GM23338 (cell line): ENCODE data around the gene NUB1. TPM values are rescaled to one million over a fixed set of nuclear protein-coding genes. Genes with fewer than 3 reads are reported as not detected.

ENCODE experiments used
- ATAC-seq: fragments of 200-7000 bp; cut with Tn5 transposase; 3 replicates; pipeline ENCODE4 v1.9.1; 2020
- DNase-seq: peaks from one replicate; pipeline ENCODE4 v3.0.0-alpha.2; 2015; ENCODE audit warnings: low spot score
- H2AFZ ChIP-seq: fragments of 200-600 bp; sonication (generic); 2 replicates; pipeline ENCODE4 v1.8.0; 2016; ENCODE audit warnings: antibody characterized with exemption, mild to moderate bottlenecking, moderate library complexity
- H3F3A ChIP-seq: fragments of 200-600 bp; sonication (generic); replicated peaks from 2 replicates; pipeline ENCODE4 v1.8.0; 2017; ENCODE audit warnings: antibody characterized with exemption, mixed run types, low read depth
- H3K27ac ChIP-seq: fragments of 200-600 bp; sonication (generic); 2 replicates; pipeline ENCODE4 v1.6.1; 2016; ENCODE audit warnings: low read depth
- H3K27me3 ChIP-seq: fragments of 200-600 bp; sonication (generic); 2 replicates; pipeline ENCODE4 v1.8.0; 2016; ENCODE audit warnings: mild to moderate bottlenecking, mixed run types, moderate library complexity; ENCODE audit not compliant: insufficient read depth
- H3K36me3 ChIP-seq: fragments of 200-600 bp; sonication (generic); 2 replicates; pipeline ENCODE4 v1.8.0; 2016; ENCODE audit warnings: mild to moderate bottlenecking; ENCODE audit not compliant: insufficient read depth
- H3K4me1 ChIP-seq: fragments of 200-600 bp; sonication (generic); 2 replicates; pipeline ENCODE4 v1.8.0; 2016; ENCODE audit warnings: mild to moderate bottlenecking, moderate library complexity; ENCODE audit not compliant: insufficient read depth
- H3K4me2 ChIP-seq: fragments of 200-600 bp; sonication (generic); 2 replicates; pipeline ENCODE4 v1.7.1; 2017; ENCODE audit warnings: mixed run types
- H3K4me3 ChIP-seq: fragments of 200-600 bp; sonication (generic); 2 replicates; pipeline ENCODE4 v1.6.1; 2016; ENCODE audit warnings: mixed run types
- H3K79me2 ChIP-seq: fragments of 200-600 bp; sonication (generic); replicated peaks from 2 replicates; pipeline ENCODE4 v1.8.0; 2017; ENCODE audit warnings: mild to moderate bottlenecking; ENCODE audit not compliant: insufficient read depth
- H3K9me2 ChIP-seq: fragments of 200-600 bp; sonication (generic); 2 replicates; pipeline ENCODE4 v1.8.0; 2017; ENCODE audit not compliant: insufficient read depth
- H4K20me1 ChIP-seq: fragments of 200-600 bp; sonication (generic); replicated peaks from 2 replicates; pipeline ENCODE4 v1.8.0; 2017; ENCODE audit warnings: mild to moderate bottlenecking; ENCODE audit not compliant: insufficient read depth
- H3K27ac Mint-ChIP-seq: 2 replicates; pipeline ENCODE4 v1.8.0; 2020; ENCODE audit warnings: inconsistent platforms, mild to moderate bottlenecking, moderate library complexity, mixed read lengths
- H3K27me3 Mint-ChIP-seq: 3 replicates; pipeline ENCODE4 v1.8.0; 2022; ENCODE audit warnings: low read depth, mild to moderate bottlenecking, moderate library complexity, mixed read lengths, inconsistent platforms; ENCODE audit not compliant: insufficient read depth, poor library complexity
- H3K36me3 Mint-ChIP-seq: 3 replicates; pipeline ENCODE4 v1.8.0; 2021; ENCODE audit warnings: low read depth, mild to moderate bottlenecking, inconsistent platforms, moderate library complexity, mixed read lengths
- H3K4me1 Mint-ChIP-seq: 3 replicates; pipeline ENCODE4 v1.8.0; 2020; ENCODE audit warnings: mild to moderate bottlenecking, inconsistent platforms, mixed read lengths
- H3K4me3 Mint-ChIP-seq: 3 replicates; pipeline ENCODE4 v1.8.0; 2021; ENCODE audit warnings: moderate library complexity, mild to moderate bottlenecking, inconsistent platforms, mixed read lengths
- H3K9me3 Mint-ChIP-seq: 3 replicates; pipeline ENCODE4 v1.8.0; 2020; ENCODE audit warnings: moderate library complexity, mild to moderate bottlenecking, inconsistent platforms, mixed read lengths
- CREB1 ChIP-seq: fragments of 250-450 bp; sonication (Bioruptor Pico); IDR thresholded peaks from 2 replicates; pipeline ENCODE4 v1.5.0; 2020; ENCODE audit warnings: low read depth, mild to moderate bottlenecking, moderate library complexity
- CTCF ChIP-seq, 2 experiments: fragments of 200-600 bp in 1 of 2; sonication (generic) in 1 of 2; conservative IDR thresholded peaks; 2 replicates each; pipeline versions ENCODE4 v1.5.1 to v1.6.1; 2016 to 2017; ENCODE audit warnings: antibody characterized with exemption in 2 of 2, low read depth in 2 of 2, mild to moderate bottlenecking in 2 of 2, moderate library complexity in 1 of 2
- ETS1 ChIP-seq: IDR thresholded peaks from 2 replicates; pipeline ENCODE4 v1.6.1; 2016; ENCODE audit warnings: antibody characterized with exemption
- EZH2 ChIP-seq: fragments of 200-600 bp; sonication (generic); IDR thresholded peaks from one replicate; pipeline ENCODE4 v1.8.0; 2017; ENCODE audit warnings: antibody characterized with exemption, mild to moderate bottlenecking, low read depth; ENCODE audit not compliant: unreplicated experiment
- EZH2phosphoT487 ChIP-seq: fragments of 200-600 bp; sonication (generic); IDR thresholded peaks from one replicate; pipeline ENCODE4 v1.8.1; 2018; ENCODE audit warnings: antibody characterized with exemption; ENCODE audit not compliant: unreplicated experiment
- JUNB ChIP-seq: IDR thresholded peaks from one replicate; pipeline ENCODE4 v1.6.1; 2016; ENCODE audit warnings: antibody characterized with exemption; ENCODE audit not compliant: unreplicated experiment
- NANOG ChIP-seq: IDR thresholded peaks from 2 replicates; pipeline ENCODE4 v1.6.1; 2016; ENCODE audit warnings: antibody characterized with exemption, borderline replicate concordance
- POLR2AphosphoS5 ChIP-seq: IDR thresholded peaks from 2 replicates; pipeline ENCODE4 v1.6.1; 2016; ENCODE audit warnings: antibody characterized with exemption, low read depth
- REST ChIP-seq: IDR thresholded peaks from one replicate; pipeline ENCODE4 v1.6.1; 2018; ENCODE audit warnings: antibody characterized with exemption; ENCODE audit not compliant: unreplicated experiment
- STAT1 ChIP-seq: IDR thresholded peaks from one replicate; pipeline ENCODE4 v1.6.1; 2016; ENCODE audit warnings: antibody characterized with exemption; ENCODE audit not compliant: unreplicated experiment
- ZNF114 ChIP-seq: fragments of 250-450 bp; sonication (Bioruptor Pico); IDR thresholded peaks from 2 replicates; pipeline ENCODE4 v1.5.0; 2020; ENCODE audit warnings: mild to moderate bottlenecking, moderate library complexity
- ZNF331 ChIP-seq: fragments of 250-450 bp; sonication (Bioruptor Pico); IDR thresholded peaks from 2 replicates; pipeline ENCODE4 v1.5.0; 2020; ENCODE audit warnings: low read depth, mild to moderate bottlenecking, moderate library complexity
- ZNF462 ChIP-seq: fragments of 250-450 bp; sonication (Bioruptor Pico); IDR thresholded peaks from 2 replicates; pipeline ENCODE4 v1.5.0; 2020; ENCODE audit warnings: mild to moderate bottlenecking, moderate library complexity
- polyA plus RNA-seq: library from polyadenylated mRNA; unstranded; fragments of >200 nt; fragmentation: Nextera tagmentation; extraction: Ambion mirVana; gene quantifications from 2 replicates; pipeline ENCODE4 v1.2.1, GENCODE V29; 2016
- total RNA-seq: library from RNA; depleted of rRNA; stranded (reverse); fragments of >200 nt; shearing (Covaris generic); gene quantifications from 2 replicates; pipeline ENCODE4 v1.2.3, GENCODE V29; 2014

The NUB1 gene
- total and polyA plus RNA-seq, 2 experiments from 2014 or later, result 31.8 to 42.3 TPM

- Histone ChIP-seq H2AFZ (no peak overlapping the region), H3K4me2 (no peak overlapping the region), H3K79me2 (peaks cover 19% of the 10 kb centered on the region), H3K4me3 (no peak overlapping the region), H3F3A (no peaks in the 10 kb centered on the region), H3K36me3 (no peaks in the 10 kb centered on the region), H3K9me2 (no peaks in the 10 kb centered on the region), H3K27ac (no peak overlapping the region), H3K4me1 (peaks cover 8% of the 10 kb centered on the region; the same call in 1 of the 2 replicates), H4K20me1 (peaks cover 3% of the 10 kb centered on the region; the same call in 1 of the 2 replicates), H3K27me3 (no peaks in the 10 kb centered on the region)
- DNase-seq (no peak), ATAC-seq (no peak)
- Mint-ChIP-seq H3K36me3 (peaks cover 4% of the 10 kb centered on the region; the same call in 1 of the 3 replicates), H3K27ac (no peak overlapping the region), H3K4me1 (0 out of 3 replicates have a peak, but pooled peaks cover 6% of the 10 kb centered on the region), H3K4me3 (no peak overlapping the region), H3K9me3 (no peaks in the 10 kb centered on the region; the same call in 1 of the 3 replicates), H3K27me3 (peaks cover 4% of the 10 kb centered on the region)
- TF ChIP-seq NANOG (no peak), EZH2 (no peak), ETS1 (no peak), STAT1 (no peak), CTCF (conservative IDR thresholded peaks at IDR 0.05; ENCODE audit: low read depth in 2 of 2) (no peak), ZNF114 (CRISPR knock-in tag) (no peak), REST (no peak), CREB1 (CRISPR knock-in tag) (no peak), EZH2phosphoT487 (no peak), ZNF462 (CRISPR knock-in tag) (no peak), ZNF331 (CRISPR knock-in tag) (no peak), POLR2AphosphoS5 (no peak), JUNB (no peak)
Measured at GRCh38 chr7:151338809-151339208, 2.8 kb upstream of the NUB1 start.
